GM18873 (cell line): ENCODE results near the gene P2RX5.

Experiments
- ATAC-seq: cut with Tn5 transposase; IDR thresholded peaks from one replicate; pipeline ENCODE4 v1.9.1; 2021; ENCODE audit warnings: mild to moderate bottlenecking, moderate library complexity, moderate number of reproducible peaks; ENCODE audit not compliant: unreplicated experiment, low FRiP score

P2RX5 gene

DNA sequence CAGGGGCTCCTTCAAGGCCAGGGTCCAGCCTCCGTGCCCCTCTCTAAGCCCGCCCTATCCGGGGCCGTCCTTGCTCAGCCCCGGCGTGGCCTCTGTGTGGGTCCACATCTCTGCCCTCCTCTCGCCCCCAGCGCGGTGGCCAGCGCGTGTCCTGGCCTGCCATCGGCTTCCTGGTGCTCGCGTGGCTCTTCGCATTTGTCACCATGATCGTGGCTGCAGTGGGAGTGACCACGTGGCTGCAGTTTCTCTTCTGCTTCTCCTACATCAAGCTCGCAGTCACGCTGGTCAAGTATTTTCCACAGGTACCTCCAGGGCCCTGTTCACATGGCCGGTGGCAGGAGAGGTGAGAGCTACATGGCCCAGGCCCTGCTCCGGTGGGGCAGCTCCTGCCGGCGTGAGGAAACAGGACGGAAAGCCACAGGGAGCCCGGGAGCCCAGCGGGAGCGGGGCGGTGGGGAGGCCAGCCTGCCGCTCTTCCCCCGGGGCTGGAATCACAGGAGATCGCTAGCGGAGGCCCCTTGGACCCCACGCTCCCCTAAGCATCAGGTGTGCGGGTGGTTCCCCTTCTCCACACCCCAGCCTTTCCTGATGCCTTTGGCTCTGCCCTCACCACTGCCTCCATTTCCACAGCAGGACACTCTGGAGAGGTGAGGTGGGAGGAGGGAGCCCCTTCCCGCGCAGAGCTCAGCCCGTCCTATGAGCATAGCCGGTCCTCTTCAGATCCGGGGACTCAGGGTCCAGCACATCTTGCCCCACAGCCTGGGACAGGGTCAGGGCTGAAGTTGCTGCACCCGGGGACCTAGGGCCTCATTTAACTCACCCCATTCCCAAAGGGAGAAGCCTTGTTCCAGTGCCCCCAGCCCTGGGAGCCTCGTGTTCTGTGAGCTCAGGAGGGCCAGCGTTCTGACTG, 37.8 kb downstream of the P2RX5 start:
- no peak for ATAC-seq

DNA sequence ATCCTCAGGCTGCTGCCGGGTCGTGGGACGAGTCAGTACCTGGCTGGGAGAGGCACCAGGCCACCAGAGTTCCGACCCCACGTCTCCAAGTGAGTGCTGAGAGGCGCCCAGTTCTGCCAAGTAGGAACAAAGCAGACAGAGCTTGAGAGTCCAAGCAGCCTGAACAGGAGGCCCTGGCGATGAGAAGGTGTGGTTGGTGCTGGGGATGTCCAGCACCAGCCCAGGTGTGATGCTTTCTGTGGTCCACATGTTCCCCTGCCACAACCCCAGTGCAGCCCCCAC, 38.4 kb downstream of the P2RX5 start:
- ATAC-seq = no peak

DNA sequence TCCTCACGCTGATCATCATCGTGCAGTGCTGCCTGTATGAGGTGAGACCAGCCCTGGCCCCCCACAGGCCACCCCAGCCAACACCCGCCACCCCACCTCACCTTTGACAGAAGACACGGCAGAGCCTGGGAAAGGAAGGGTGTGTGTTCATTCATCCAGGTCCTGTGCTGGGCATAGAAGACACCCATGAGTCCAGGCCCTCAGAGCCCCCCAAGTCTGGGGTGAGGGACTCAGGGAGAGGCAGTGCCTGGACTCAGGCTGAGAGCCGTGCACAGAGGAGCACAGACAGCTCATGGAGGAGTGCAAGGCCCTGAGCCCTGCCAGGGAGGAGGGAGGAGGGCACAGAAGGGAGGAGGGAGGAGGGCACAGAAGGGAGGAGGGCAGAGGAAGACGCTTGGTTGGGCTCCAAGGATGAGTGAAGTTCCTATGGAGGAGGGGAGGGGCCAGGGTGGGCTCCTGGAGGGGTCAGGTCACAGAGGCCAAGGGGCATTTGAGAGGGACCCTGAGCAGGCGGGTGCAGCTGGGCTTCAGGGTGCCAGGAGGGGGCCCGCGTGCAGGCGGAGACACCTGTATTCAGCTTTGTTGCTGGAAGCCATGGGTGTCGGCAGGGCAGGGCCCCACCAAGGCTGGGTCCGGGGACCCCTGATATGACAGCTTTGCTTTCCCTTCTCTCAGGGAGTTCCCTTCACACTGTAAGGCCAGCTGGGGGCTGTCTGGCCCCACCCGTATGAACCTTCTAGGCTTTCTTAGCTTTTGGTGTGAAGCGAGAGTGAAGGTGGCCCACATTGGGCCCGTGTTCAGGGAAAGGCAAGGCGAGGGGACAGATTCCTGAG, 39.0 kb downstream of the P2RX5 start:
- no peak for ATAC-seq

DNA sequence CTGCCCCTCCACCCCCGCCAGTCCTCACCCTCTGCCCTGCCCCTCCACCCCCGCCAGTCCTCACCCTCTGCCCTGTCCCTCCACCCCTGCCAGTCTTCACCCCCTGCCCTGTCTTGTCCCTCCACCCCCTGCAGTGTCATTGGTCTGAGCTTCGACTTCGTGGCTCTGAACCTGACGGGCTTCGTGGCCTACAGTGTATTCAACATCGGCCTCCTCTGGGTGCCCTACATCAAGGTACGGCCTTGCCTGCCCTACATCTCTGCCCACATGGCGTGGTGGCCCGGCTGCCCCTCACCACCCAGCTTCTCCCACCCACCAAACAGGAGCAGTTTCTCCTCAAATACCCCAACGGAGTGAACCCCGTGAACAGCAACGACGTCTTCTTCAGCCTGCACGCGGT, 39.6 kb downstream of the P2RX5 start:
- ATAC-seq = no peak

DNA sequence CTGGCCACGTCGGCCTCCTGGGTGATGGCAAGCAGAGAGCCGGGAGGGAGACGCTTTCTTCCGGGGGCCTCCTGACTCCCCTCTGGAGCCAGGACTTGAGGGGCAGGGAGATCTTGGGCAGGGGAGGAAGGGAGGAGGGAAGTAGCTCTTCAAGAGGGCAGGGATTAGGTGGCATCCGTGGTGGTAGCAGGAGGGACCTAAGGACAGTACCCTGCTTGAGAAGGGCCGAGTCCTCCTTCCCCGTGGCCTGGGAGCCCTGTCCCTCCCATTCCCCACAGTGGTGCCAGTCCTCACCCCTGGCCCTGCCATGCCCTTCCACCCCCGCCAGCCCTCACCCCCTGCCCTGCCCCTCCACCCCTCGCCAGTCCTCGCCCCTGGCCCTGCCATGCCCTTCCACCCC, 40.2 kb downstream of the P2RX5 start:
- ATAC-seq = no peak

DNA sequence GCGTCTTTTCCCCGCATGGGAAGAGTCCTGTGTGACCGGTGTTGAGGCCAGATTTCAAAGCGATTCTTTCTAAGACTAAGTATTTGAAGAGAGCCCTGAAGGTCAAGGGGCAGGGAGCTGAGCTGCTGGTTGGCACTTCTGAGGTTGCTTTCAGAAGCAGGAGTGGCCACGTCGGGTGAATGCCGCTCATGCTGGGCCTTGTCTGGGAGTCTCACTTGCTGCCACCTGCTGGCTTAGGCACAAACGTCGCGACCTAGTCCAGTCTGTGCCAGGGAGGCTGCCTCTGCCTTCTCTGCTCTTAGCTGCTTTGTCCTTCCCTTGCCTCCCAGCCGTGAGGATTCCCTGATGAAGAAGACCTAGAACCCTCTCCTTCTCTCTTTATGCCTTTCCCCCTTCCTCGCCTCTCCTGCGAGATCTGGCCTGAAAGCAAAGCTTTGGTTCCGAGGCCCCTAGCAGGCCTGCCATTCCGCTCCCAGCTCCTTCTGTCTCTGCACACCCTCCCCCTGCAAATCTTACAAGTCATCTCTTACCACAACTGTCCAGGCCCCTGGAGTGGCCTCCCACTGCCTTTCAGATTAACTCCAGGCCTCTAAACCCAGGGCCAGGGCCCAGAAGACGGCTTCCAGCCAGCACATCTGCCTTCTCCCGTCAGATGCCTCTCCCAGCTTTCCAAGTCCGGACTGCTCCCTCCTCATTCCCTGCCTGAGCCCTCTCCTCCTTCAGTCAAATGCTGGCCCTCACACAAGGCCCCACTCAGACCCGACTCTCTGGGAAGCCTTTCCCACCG, 48.0 kb downstream of the P2RX5 start:
- no peak for ATAC-seq

DNA sequence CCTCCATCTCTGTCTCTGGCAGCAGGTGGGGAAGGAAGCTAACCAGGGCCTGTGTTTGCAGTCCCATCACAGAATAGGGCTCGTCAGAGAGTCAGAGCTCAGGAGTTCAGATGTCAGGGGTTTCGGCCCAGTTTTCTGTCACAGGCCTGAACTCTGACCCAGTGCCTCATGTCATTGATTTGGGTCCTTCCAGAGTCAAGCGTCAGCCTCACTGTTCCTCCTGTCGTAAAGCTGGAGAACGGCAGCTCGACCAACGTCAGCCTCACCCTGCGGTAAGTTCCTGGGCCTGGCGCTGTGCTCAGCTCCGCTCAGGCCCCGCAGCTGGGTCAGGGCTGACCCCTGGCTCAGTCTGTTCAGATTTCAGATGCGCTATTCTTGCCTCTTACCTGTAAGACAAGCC, 48.7 kb downstream of the P2RX5 start:
- ATAC-seq = no peak

DNA sequence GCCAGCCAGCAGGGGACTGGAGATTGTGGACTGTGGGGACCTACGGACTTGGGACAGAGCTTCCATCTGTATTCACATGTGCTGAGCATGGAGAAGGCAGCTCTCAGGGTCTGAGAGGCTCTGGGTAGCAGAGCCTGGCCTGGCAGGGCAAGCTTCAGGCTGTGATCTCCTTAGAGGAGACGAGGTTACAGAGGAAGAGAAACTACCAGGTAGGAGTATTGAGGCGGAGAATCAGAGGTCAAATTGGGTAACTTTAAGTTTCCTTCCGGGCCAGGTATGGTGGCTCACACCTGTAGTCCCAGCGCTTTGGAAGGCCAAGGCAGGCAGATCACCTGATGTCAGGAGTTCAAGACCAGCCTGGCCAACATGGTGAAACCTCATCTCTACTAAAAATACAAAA, 50.6 kb downstream of the P2RX5 start:
- no peak for ATAC-seq

DNA sequence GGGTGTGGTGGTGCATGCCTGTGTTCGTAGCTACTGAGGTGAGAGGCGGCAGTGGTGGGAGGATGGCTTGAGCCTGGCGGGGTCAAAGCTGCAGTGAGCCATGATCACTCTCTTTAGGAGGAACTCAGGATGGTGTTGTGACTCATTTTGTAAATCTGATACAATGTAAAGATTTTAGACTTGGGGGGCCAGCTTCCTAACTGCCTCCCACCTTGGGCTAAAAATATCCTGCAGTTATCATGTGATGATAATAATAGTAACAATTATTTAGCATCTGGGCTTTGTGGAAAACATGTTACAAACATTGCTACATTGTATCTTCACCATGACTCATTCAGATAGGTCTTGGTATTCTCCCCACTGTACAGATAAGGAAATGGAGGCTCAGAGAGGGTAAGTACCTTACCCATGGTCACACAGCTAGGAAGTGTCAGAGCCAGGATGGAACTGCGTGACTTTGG, 52.0 kb downstream of the P2RX5 start:
- no peak for ATAC-seq

DNA sequence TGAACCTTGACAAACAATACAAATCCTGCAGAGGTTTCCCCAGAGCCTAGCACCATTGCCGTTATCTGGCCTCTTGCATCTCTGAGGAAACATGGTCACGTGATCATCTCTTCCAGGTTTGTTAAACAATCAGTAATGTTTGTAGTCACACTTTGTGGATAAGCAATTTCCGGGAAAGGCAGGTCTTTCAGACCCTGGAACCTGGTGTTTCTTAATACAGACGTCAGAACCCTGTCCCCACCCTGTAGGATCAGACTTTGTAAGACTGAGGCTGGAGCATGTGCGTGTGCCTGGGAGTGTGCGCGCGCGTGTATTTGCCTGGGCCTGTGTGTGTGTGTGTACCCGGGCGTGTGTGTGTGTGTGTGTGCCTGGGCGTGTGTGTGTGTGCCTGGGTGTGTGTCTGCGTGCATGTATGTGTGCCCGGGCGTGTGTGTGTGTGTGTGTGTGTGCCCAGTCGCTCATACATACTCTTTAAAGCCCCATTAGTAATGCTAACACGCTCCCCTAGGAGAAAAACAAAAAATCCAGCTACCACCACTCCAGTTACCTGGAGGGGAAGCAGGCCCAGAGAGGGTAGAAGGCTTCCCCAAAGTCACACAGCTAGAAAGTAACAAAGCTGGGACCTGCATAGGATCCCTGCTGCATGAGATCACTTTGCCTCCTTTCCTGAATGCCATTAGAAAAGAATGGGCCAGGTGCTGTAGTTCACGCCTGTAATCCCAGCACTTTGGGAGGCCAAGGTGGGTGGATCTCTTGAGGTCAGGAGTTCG, 54.1 kb downstream of the P2RX5 start:
- no peak for ATAC-seq

DNA sequence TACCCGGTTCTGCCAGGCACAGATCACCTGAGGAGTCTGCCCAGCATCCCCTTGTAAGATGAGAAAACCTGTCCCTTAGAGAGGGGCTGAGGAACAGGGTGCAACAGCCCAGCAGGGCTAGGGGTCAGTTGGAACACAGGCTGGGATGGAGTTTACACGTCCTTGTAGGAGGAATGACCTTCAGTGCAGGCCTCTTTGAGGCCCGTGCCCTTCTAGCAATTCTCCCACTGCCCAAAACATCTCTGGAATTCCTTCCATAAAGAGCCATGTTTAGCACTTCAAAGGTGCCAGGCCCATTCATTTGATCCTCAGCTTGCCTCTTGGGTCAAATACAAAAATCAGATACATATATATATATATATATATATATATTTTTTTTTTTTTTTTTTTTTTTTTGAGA, 54.9 kb downstream of the P2RX5 start:
- ATAC-seq = no peak

DNA sequence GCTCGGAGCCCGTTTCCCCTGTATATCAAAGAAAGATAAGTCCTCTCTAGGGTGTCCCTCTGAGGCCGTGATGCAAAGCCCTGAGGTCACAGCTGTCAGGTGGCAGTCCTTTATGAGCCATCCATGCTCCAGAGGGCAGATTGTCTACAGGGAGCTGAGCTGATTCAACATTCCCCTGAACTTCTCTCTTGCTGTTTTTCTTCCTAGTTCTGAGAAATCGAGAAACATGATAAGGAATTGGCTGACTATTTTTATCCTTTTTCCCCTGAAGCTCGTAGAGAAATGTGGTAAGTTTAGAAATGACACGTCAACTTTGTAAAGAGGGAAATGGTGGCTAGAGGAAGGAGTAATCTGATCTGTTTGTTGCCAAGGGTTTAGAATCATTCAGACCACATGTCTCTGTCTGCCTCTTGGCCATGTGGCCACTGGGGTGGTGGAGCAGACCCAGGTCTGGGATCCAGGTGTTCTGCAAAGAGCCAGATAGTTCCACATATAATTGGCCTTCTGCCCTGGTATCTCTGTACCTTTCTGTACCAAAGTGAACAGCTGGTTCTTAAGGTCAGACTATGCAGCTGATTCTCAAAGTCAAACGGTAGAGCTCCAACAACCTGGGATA, 55.9 kb downstream of the P2RX5 start:
- no peak for ATAC-seq

DNA sequence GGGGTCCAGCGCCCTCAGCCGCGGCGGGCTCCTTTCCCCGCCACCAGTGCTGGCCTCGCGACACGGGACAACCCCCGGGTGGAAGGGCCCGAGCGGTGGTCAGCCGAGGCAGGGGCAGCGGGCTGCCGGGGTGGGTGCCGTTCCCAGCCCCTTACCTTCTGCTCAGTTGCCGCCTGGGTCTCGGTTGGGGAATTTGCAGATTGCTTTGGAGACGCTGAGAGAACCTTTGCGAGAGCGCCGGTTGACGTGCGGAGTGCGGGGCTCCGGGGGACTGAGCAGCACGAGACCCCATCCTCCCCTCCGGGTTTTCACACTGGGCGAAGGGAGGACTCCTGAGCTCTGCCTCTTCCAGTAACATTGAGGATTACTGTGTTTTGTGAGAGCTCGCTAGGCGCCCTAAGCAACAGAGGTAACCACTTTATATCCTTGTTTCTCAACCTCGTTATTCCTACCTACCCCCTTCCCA, 59.0 kb downstream of the P2RX5 start:
- peak; percentile 11 for ATAC-seq

DNA sequence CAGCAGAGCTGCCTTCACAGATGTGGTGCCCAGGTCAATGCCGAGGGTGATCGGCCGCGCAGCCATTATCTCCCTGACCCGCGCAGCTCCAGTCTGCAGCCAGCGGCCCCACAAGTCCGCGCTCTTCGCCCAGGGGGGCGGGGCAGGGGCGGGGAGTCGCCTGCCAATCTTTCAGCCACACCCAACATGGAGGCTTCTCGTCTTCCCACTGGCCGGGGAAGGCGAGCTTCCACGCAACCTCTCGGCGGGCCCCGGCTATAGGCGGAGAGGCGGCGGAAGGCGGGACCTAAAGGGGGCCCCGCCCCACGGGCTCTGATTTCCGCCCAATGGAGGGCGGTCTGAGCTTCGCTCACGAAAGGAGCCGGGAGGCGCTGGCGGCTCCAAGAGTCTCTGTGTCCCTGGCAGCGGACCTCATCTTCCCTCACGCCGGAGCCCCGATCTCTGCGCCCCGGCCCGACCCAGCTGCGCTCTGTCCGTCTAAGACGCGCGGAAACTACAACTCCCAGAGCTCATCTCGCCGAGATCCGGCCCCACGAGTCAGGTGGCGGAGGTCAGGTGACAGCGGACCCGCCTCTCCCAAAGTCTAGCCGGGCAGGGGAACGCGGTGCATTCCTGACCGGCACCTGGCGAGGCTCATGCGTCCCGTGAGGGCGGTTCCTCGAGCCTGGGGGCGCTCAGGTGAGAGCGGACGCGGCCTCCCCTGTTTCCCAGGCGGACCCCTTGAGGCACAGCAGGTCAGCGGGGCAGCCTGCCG, 59.6 kb downstream of the P2RX5 start, which contains the start of the genes CTNS and SHPK:
CTNS (plus strand) TSS at position 607 of the 754 bp plus-strand sequence. CDS start 3,447 bp downstream, outside the sequence.
SHPK (minus strand) TSS at position 97 of the 754 bp plus-strand sequence; CDS start at position 66, 31 bp downstream.
- ATAC-seq = peak; percentile 88

DNA sequence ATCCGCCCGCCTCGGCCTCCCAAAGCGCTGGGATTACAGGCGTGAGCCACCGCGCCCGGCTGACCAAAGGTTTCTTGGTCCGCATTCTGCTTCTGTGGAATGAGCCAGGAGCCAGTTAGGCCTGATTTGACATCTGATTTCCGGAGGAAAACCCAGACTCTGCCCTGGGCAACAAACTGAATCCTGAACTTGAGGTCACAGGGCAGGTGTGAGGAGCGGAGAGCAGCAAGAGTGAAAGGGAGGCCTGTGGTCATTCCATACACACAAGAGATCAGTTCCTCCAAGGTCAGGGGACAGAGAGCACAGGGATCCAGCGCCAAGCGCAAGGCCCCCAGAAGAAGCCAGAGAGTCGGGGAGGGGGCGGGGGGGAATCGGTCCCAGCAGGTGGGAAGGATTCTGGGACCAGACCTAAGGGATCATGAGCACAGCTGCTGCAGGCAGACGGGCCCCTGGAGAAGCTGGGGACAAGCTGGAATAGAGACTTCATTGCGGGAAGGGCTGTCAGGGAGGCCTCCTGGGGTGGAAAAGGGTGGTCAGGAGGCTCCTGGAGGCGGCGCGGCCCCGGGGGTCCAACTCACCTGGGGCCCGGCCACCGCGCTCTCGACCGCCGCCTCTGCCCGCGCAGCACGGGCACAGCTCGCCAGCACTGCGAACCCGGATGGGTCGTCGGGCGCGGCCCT, 60.3 kb downstream of the P2RX5 start:
- ATAC-seq = no peak

DNA sequence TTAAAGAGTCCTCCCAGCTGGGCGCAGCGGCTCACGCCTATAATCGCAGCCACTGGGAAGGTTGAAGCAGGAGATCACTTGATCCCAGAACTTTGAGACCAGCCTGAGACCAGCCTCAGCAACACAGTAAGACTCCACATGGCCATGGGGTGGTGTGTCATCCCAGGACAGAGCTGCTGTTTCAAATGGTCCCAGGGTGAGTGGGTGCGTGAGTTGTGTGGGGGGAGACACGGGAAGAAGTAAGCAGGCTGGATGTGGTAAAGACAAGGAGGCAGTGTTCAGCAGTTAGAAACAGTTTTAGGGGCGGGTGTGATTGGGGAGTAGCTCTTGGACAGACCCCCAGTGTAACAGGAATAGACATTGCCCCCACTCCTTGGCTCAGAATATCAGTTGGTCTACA, 63.7 kb downstream of the P2RX5 start:
- ATAC-seq = no peak

DNA sequence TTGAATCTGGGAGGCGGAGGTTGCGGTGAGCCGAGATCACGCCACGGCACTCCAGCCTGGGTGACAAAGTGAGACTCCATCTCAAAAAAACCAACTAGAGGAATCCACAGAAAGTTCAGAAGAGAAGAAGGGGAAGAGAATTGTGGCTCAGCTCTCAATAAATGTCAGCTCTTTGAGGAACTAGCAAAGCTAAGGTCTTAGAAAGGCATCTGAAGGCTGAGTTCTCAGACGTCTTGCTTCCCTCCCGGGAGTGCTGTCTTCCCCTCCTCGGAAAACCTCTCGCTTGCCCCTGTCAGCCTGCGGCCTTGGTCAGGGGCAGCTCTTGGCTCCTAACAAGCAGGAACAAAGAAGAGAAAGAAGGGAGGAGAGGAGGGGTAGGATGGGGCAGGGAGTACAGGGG, 65.2 kb downstream of the P2RX5 start:
- ATAC-seq = no peak

DNA sequence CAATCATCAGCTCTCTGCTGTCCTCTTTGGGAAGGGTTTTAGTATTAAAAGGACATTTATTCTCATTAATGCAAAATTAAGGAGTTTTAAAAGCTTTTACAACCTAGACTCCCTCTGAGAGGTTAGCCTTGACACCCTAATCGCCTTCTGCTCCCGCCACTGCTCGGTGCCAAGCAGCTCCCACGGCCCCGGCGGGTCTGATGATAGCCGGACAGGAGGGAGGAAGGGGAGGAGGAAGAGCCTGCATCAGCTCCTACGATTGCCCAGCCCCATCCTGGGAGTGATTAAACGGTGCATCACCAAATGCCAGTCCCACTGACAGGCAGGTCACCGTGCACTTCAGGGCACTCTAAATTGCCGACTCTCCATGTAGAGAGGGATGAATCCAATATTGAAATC, 68.2 kb downstream of the P2RX5 start:
- ATAC-seq = no peak
